DND-41 (cell line): ENCODE measurements around the gene TMEM184C.
A peak's percentile ranks its signal among the peaks of the same experiment; 100 is the strongest.

Experiments
- ATAC-seq: fragments of 200-7000 bp; cut with Tn5 transposase; 3 replicates; pipeline ENCODE4 v1.9.1; 2021; ENCODE audit warnings: low read depth; ENCODE audit not compliant: insufficient read depth
- DNase-seq: peaks from one replicate; pipeline ENCODE4 v3.0.0-alpha.2; 2020
- H2AFZ ChIP-seq: 2 replicates; pipeline ENCODE4 v1.6.0; 2012; ENCODE audit warnings: low read depth, low read length
- H3K27ac ChIP-seq: 2 replicates; pipeline ENCODE4 v1.5.1; 2012; ENCODE audit warnings: low read length, inconsistent platforms
- H3K27me3 ChIP-seq: fragments of 200-600 bp; sonication (generic); 2 replicates; pipeline ENCODE4 v1.6.0; 2012; ENCODE audit warnings: low read length, mild to moderate bottlenecking, inconsistent platforms; ENCODE audit not compliant: insufficient read depth, poor library complexity
- H3K36me3 ChIP-seq: 2 replicates; pipeline ENCODE4 v1.5.1; 2012; ENCODE audit warnings: low read length, inconsistent platforms; ENCODE audit not compliant: insufficient read depth
- H3K4me1 ChIP-seq: 2 replicates; pipeline ENCODE4 v1.5.1; 2012; ENCODE audit warnings: mild to moderate bottlenecking, low read length; ENCODE audit not compliant: insufficient read depth
- H3K4me2 ChIP-seq: 2 replicates; pipeline ENCODE4 v1.6.0; 2012; ENCODE audit warnings: mild to moderate bottlenecking, moderate library complexity, low read length, inconsistent platforms; ENCODE audit not compliant: insufficient read depth
- H3K4me3 ChIP-seq, 2 experiments: fragments of 200-600 bp in 1 of 2; shearing (Covaris generic) in 1 of 2; 2 replicates each; pipeline ENCODE4 v1.5.1; 2012 to 2016; ENCODE audit warnings: inconsistent platforms in 2 of 2, low read length in 2 of 2, mild to moderate bottlenecking in 2 of 2, low read depth in 1 of 2, moderate library complexity in 1 of 2
- H3K79me2 ChIP-seq: 2 replicates; pipeline ENCODE4 v1.6.0; 2012; ENCODE audit warnings: low read length, inconsistent platforms; ENCODE audit not compliant: insufficient read depth
- H3K9ac ChIP-seq: 2 replicates; pipeline ENCODE4 v1.6.0; 2012; ENCODE audit warnings: low read depth, mild to moderate bottlenecking, inconsistent platforms, low read length, moderate library complexity
- H3K9me3 ChIP-seq: 2 replicates; pipeline ENCODE4 v1.5.1; 2012; ENCODE audit warnings: low read length, moderate library complexity, mild to moderate bottlenecking, inconsistent platforms; ENCODE audit not compliant: insufficient read depth, severe bottlenecking
- H4K20me1 ChIP-seq: 2 replicates; pipeline ENCODE4 v1.6.0; 2012; ENCODE audit warnings: low read length; ENCODE audit not compliant: insufficient read depth
- EZH2 ChIP-seq: IDR thresholded peaks from 3 replicates; pipeline ENCODE4 v1.6.1; 2012; ENCODE audit warnings: borderline replicate concordance, low read depth, mild to moderate bottlenecking, moderate library complexity, low read length, inconsistent platforms; ENCODE audit not compliant: severe bottlenecking
- TF ChIP-seq, protein P1 (sequence below): IDR thresholded peaks from 2 replicates; pipeline ENCODE4 v1.5.1; 2012; ENCODE audit warnings: borderline replicate concordance, low read length, moderate library complexity, mild to moderate bottlenecking; ENCODE audit not compliant: poor library complexity, severe bottlenecking; ENCODE audit errors: extremely low read depth

Gene TMEM184C

DNA sequence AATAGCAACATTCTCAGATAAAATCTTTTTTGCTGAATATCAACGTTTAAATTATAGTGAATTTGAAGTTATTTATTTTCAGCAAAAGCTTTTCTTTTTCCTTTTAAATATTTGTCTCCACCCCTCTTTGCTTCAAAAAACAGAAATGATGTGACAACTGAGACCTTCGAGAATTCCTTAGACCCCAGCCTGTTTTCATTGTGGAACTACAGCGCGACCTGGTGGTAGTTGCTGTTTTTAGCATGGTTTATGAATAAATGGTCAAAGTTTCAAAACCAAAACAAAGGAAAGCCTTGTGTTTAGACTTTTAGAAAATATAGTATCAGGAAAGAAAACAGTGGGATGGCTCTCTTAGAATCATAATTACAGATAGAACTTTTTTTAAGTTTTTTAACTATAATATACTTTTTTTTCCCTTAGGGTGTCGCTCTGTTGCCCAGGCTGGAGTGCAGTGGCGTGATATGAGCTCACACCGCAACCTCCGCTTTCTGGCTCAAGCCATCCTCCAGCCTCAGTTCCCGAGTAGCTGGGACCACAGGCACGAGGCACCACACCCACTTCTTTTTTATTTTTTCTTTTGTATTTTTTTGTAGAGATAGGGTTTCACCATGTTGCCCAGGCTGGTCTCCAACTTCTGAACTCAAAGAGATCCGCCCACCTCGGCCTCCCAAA lies 26.8 kb upstream of the TMEM184C start:
- Histone ChIP-seq H3K36me3 (no peaks in the 10 kb centered on the region), H3K27me3 (peaks cover 3% of the 10 kb centered on the region), H3K4me3 (no peak overlapping the region), H3K79me2 (no peaks in the 10 kb centered on the region), H3K4me2 (no peak overlapping the region), H3K9me3 (no peaks in the 10 kb centered on the region), H3K27ac (no peak overlapping the region), H3K9ac (no peak overlapping the region), H2AFZ (no peak overlapping the region), H3K4me1 (no peaks in the 10 kb centered on the region), H4K20me1 (no peaks in the 10 kb centered on the region)
- DNase-seq (peak; percentile 49), ATAC-seq (peak; percentile 70; the same call in 2 of the 3 replicates)
- TF ChIP-seq, protein P1, sequence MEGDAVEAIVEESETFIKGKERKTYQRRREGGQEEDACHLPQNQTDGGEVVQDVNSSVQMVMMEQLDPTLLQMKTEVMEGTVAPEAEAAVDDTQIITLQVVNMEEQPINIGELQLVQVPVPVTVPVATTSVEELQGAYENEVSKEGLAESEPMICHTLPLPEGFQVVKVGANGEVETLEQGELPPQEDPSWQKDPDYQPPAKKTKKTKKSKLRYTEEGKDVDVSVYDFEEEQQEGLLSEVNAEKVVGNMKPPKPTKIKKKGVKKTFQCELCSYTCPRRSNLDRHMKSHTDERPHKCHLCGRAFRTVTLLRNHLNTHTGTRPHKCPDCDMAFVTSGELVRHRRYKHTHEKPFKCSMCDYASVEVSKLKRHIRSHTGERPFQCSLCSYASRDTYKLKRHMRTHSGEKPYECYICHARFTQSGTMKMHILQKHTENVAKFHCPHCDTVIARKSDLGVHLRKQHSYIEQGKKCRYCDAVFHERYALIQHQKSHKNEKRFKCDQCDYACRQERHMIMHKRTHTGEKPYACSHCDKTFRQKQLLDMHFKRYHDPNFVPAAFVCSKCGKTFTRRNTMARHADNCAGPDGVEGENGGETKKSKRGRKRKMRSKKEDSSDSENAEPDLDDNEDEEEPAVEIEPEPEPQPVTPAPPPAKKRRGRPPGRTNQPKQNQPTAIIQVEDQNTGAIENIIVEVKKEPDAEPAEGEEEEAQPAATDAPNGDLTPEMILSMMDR = peak; percentile 77
- no peak for TF ChIP-seq EZH2

DNA sequence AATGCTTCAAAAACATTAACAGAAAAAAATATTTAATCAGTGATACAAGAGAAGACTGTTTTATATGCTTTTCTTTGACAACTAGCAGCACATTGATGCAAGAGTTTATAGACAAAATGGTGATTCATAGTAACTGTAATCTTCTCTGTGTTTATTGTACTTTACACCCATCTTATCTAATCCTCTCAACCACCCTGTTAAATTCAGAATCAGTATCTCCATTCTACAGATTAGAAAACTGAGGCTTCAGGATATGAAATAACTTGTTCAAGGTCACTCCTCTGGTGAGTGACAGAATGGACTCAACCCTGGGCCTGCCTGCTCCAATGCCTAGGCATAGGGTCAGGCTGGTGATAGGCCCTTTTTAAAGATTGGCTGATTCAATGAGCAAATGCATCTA lies 26.1 kb upstream of the TMEM184C start:
- no peak overlapping the region for H3K4me3 ChIP-seq
- no peak overlapping the region for H3K9ac ChIP-seq
- no peak overlapping the region for H3K27ac ChIP-seq
- H3K36me3 ChIP-seq = no peaks in the 10 kb centered on the region
- H4K20me1 ChIP-seq = no peaks in the 10 kb centered on the region
- TF ChIP-seq, protein P1 = no peak
- TF ChIP-seq EZH2 = no peak
- H3K4me2 ChIP-seq = no peak overlapping the region
- peaks cover 3% of the 10 kb centered on the region for H3K27me3 ChIP-seq
- no peaks in the 10 kb centered on the region for H3K79me2 ChIP-seq
- no peaks in the 10 kb centered on the region for H3K9me3 ChIP-seq
- H2AFZ ChIP-seq = no peak overlapping the region
- ATAC-seq = no peak
- DNase-seq = no peak
- no peaks in the 10 kb centered on the region for H3K4me1 ChIP-seq

DNA sequence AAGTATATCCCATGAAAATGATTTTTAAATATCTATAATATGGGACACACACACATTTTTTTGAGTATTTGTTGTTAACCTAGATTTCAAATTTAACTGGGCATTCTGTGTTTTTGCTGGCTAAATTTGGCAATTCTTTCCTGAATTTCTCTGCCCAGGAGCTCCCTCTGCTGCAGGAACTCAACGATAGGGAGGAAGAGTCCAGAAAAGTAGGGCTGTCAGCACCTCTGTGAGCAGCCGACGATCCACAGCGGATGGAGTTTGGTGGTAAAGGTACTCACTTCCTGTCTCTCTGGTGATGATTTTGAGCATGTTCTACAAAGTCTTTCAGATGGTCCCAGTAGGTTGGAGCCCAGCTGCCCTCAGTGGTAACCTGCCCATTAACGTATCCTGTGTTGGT lies 23.1 kb upstream of the TMEM184C start:
- Histone ChIP-seq H3K36me3 (no peaks in the 10 kb centered on the region), H3K4me3 (no peak overlapping the region), H3K27me3 (peaks cover 3% of the 10 kb centered on the region), H3K9ac (no peak overlapping the region), H4K20me1 (no peaks in the 10 kb centered on the region), H3K27ac (no peak overlapping the region), H3K4me1 (no peaks in the 10 kb centered on the region), H3K4me2 (no peak overlapping the region), H2AFZ (no peak overlapping the region), H3K79me2 (no peaks in the 10 kb centered on the region), H3K9me3 (no peaks in the 10 kb centered on the region)
- TF ChIP-seq EZH2 = no peak
- TF ChIP-seq, protein P1 = peak; percentile 6
- DNase-seq = no peak
- ATAC-seq = no peak
